Right lobe of liver (tissue), 4 donors: ENCODE data around the gene MX2.

Experiments
- POLR2A ChIP-seq: fragments of 450-650 bp; IDR thresholded peaks from one replicate; pipeline ENCODE4 v1.6.1; 2017; ENCODE audit warnings: antibody characterized with exemption, mild to moderate bottlenecking
- TF ChIP-seq, protein P1 (sequence below), 4 donors: fragments of 200-600 bp in 3 of 4; fragments of 450-650 bp in 1 of 4; IDR thresholded peaks; one replicate each; pipeline versions ENCODE4 v1.5.1 to v1.8.0; 2016 to 2022; ENCODE audit warnings: antibody characterized with exemption in 4 of 4, mild to moderate bottlenecking in 2 of 4
- donor health status: DM: no; HTN: no; CAD: no.
- donor health status: DM: no; HTN: no; CAD: no.
- donor health status: DM: no; HTN: yes; CAD: no.

DNA sequence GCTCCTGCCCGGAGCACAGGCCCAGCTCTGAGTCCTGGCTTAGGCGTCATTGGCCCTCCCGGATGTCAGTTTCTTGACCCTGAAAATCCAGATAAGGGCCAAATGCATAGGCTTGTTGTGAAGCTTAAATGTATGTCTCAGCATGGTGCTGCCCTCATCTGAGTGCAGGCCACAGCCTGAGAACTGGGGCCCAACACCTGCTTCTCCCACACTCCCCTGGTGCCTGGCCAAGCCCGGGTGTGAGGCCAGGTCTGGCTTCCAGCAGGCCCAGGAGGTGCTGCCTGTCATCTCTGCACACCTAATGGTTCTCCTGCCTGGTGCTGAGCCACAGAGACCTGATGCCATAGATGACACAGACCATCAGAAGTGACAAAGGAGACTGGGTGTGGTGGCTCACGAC, 14.0 kb downstream of the MX2 start:
- TF ChIP-seq, protein P1, sequence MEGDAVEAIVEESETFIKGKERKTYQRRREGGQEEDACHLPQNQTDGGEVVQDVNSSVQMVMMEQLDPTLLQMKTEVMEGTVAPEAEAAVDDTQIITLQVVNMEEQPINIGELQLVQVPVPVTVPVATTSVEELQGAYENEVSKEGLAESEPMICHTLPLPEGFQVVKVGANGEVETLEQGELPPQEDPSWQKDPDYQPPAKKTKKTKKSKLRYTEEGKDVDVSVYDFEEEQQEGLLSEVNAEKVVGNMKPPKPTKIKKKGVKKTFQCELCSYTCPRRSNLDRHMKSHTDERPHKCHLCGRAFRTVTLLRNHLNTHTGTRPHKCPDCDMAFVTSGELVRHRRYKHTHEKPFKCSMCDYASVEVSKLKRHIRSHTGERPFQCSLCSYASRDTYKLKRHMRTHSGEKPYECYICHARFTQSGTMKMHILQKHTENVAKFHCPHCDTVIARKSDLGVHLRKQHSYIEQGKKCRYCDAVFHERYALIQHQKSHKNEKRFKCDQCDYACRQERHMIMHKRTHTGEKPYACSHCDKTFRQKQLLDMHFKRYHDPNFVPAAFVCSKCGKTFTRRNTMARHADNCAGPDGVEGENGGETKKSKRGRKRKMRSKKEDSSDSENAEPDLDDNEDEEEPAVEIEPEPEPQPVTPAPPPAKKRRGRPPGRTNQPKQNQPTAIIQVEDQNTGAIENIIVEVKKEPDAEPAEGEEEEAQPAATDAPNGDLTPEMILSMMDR (IDR thresholded peaks at IDR 0.05) = no peak
- TF ChIP-seq POLR2A = no peak
